Renal cortex interstitium (tissue), 11 donors: ENCODE data around the gene LRIG1. TPM values are rescaled to one million over a fixed set of nuclear protein-coding genes. Genes with fewer than 3 reads are reported as not detected.
"Not testable (repeated sequence)": the region's sequence is repeated elsewhere in the genome, so short reads cannot be mapped to it uniquely, and the experiment has no call there.

Source experiments
- DNase-seq, 11 donors: peaks; one replicate each; pipeline ENCODE4 v3.0.0-alpha.2; 2013; ENCODE audit warnings: low read depth in 9 of 11, low spot score in 4 of 11; ENCODE audit errors: extremely low read depth in 1 of 11
- polyA plus RNA-seq, 3 donors: library from polyadenylated mRNA; unstranded; fragments of 120-200 nt; gene quantifications; one replicate each; pipeline ENCODE4 v1.2.1, GENCODE V29; 2013; ENCODE audit not compliant: insufficient read length in 3 of 3

The LRIG1 gene
- polyA plus RNA-seq, 3 donors, result 22.2 to 24.3 (median 23.7) TPM

- no peak for DNase-seq
Observed at GRCh38 chr3:66432767-66433521, 67.9 kb downstream of the LRIG1 start.

GRCh38 chr3:66432041-66432766 lies 68.6 kb downstream of the LRIG1 start:
- DNase-seq, result no peak

GRCh38 chr3:66431494-66431893 lies 69.3 kb downstream of the LRIG1 start:
- DNase-seq, result no peak

- no peak for DNase-seq
Observed at GRCh38 chr3:66430876-66431275, 69.9 kb downstream of the LRIG1 start.

- peak in 1 of 11 donors; percentile 22 for DNase-seq
Observed at GRCh38 chr3:66428733-66429132, 72.1 kb downstream of the LRIG1 start.

GRCh38 chr3:66427951-66428474 lies 72.8 kb downstream of the LRIG1 start:
- DNase-seq, result no peak

GRCh38 chr3:66427352-66427751 lies 73.5 kb downstream of the LRIG1 start:
- DNase-seq, result no peak

- DNase-seq, result no peak
Observed at GRCh38 chr3:66426135-66426534, 74.7 kb downstream of the LRIG1 start.

- no peak for DNase-seq
Observed at GRCh38 chr3:66425576-66426114, 75.2 kb downstream of the LRIG1 start.

- no peak for DNase-seq
Observed at GRCh38 chr3:66425032-66425431, 75.8 kb downstream of the LRIG1 start.

- peak in 2 of 11 donors; percentile 28 to 31 for DNase-seq
Observed at GRCh38 chr3:66423791-66424190, 77.0 kb downstream of the LRIG1 start.

GRCh38 chr3:66421893-66422292 lies 78.9 kb downstream of the LRIG1 start:
- DNase-seq, result not testable (repeated sequence)

GRCh38 chr3:66421144-66421543 lies 79.7 kb downstream of the LRIG1 start:
- DNase-seq, result not testable (repeated sequence)

GRCh38 chr3:66419036-66419435 lies 81.8 kb downstream of the LRIG1 start:
- no peak for DNase-seq

- no peak for DNase-seq
Observed at GRCh38 chr3:66418475-66418931, 82.3 kb downstream of the LRIG1 start.

- DNase-seq, result no peak
Observed at GRCh38 chr3:66416556-66417304, 84.1 kb downstream of the LRIG1 start.

GRCh38 chr3:66415867-66416428 lies 84.9 kb downstream of the LRIG1 start:
- DNase-seq, result no peak

GRCh38 chr3:66414846-66415245 lies 86.0 kb downstream of the LRIG1 start:
- DNase-seq, result no peak
